Cardiac muscle cell (in vitro differentiated cells and primary cell): Measurements from ENCODE around the gene SIPA1. TPM values are rescaled to one million over a fixed set of nuclear protein-coding genes. Genes with fewer than 3 reads are reported as not detected.
A peak's percentile ranks its signal among the peaks of the same experiment; 100 is the strongest.
"Not testable (repeated sequence)": the region's sequence is repeated elsewhere in the genome, so short reads cannot be mapped to it uniquely, and the experiment has no call there.

Experiments used
- DNase-seq, 2 donors: peaks; one replicate each; pipeline versions ENCODE4 v3.0.0 to v3.0.0-alpha.2; 2010 to 2017; ENCODE audit warnings: low read depth in 1 of 2, low spot score in 1 of 2
- H3K27ac ChIP-seq: fragments of 200-600 bp; sonication (generic); 2 replicates; pipeline ENCODE4 v1.5.1; 2016
- H3K27me3 ChIP-seq: fragments of 200-600 bp; sonication (generic); 2 replicates; pipeline ENCODE4 v1.6.0; 2016; ENCODE audit warnings: control low read depth
- H3K36me3 ChIP-seq: fragments of 200-600 bp; sonication (generic); 2 replicates; pipeline ENCODE4 v1.5.1; 2016; ENCODE audit warnings: control low read depth
- H3K4me1 ChIP-seq: fragments of 200-600 bp; sonication (generic); 2 replicates; pipeline ENCODE4 v1.8.1; 2017; ENCODE audit warnings: low read depth, mild to moderate bottlenecking, mixed run types
- H3K4me3 ChIP-seq: fragments of 200-600 bp; sonication (generic); 2 replicates; pipeline ENCODE4 v1.5.1; 2016; ENCODE audit warnings: mild to moderate bottlenecking
- H3K9me3 ChIP-seq: fragments of 200-600 bp; sonication (generic); 2 replicates; pipeline ENCODE4 v1.5.1; 2017; ENCODE audit warnings: low read depth, mild to moderate bottlenecking, control low read depth
- polyA plus RNA-seq: library from polyadenylated mRNA; unstranded; fragments of >200 nt; fragmentation: Nextera tagmentation; extraction: Ambion mirVana; gene quantifications from 2 replicates; pipeline ENCODE4 v1.2.1, GENCODE V29; 2016
- total RNA-seq: library from RNA; depleted of rRNA; stranded (reverse); fragments of >200 nt; gene quantifications from 2 replicates; pipeline ENCODE4 v1.2.3, GENCODE V29; 2016
- TF ChIP-seq, protein P1 (sequence below): IDR thresholded peaks from 2 replicates; pipeline ENCODE4 v1.5.1; 2012; ENCODE audit warnings: low read depth, mild to moderate bottlenecking, low read length

SIPA1 gene
- total and polyA plus RNA-seq, 2 experiments from 2014 or later = 21.6 to 25.9 TPM

GRCh38 chr11:65685981-65686380 lies 48.1 kb downstream of the SIPA1 start:
- Histone ChIP-seq H3K9me3 (no peaks in the 10 kb centered on the region), H3K4me1 (no peaks in the 10 kb centered on the region), H3K27ac (no peak overlapping the region), H3K36me3 (no peaks in the 10 kb centered on the region), H3K4me3 (no peak overlapping the region), H3K27me3 (no peaks in the 10 kb centered on the region)
- peak; percentile 49 to 60 for DNase-seq
- TF ChIP-seq, protein P1, sequence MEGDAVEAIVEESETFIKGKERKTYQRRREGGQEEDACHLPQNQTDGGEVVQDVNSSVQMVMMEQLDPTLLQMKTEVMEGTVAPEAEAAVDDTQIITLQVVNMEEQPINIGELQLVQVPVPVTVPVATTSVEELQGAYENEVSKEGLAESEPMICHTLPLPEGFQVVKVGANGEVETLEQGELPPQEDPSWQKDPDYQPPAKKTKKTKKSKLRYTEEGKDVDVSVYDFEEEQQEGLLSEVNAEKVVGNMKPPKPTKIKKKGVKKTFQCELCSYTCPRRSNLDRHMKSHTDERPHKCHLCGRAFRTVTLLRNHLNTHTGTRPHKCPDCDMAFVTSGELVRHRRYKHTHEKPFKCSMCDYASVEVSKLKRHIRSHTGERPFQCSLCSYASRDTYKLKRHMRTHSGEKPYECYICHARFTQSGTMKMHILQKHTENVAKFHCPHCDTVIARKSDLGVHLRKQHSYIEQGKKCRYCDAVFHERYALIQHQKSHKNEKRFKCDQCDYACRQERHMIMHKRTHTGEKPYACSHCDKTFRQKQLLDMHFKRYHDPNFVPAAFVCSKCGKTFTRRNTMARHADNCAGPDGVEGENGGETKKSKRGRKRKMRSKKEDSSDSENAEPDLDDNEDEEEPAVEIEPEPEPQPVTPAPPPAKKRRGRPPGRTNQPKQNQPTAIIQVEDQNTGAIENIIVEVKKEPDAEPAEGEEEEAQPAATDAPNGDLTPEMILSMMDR = no peak

GRCh38 chr11:65691847-65692246 lies 53.9 kb downstream of the SIPA1 start:
- not testable (repeated sequence) for H3K4me1 ChIP-seq, DNase-seq, H3K9me3 ChIP-seq, H3K27me3 ChIP-seq, H3K36me3 ChIP-seq, H3K27ac ChIP-seq, H3K4me3 ChIP-seq

- Histone ChIP-seq H3K27ac (no peak overlapping the region), H3K27me3 (no peaks in the 10 kb centered on the region), H3K9me3 (no peaks in the 10 kb centered on the region), H3K4me1 (no peaks in the 10 kb centered on the region), H3K36me3 (no peaks in the 10 kb centered on the region), H3K4me3 (no peak overlapping the region)
- no peak for DNase-seq
- TF ChIP-seq, protein P1 = no peak
Measured at GRCh38 chr11:65692367-65692766, 54.5 kb downstream of the SIPA1 start.

DNA sequence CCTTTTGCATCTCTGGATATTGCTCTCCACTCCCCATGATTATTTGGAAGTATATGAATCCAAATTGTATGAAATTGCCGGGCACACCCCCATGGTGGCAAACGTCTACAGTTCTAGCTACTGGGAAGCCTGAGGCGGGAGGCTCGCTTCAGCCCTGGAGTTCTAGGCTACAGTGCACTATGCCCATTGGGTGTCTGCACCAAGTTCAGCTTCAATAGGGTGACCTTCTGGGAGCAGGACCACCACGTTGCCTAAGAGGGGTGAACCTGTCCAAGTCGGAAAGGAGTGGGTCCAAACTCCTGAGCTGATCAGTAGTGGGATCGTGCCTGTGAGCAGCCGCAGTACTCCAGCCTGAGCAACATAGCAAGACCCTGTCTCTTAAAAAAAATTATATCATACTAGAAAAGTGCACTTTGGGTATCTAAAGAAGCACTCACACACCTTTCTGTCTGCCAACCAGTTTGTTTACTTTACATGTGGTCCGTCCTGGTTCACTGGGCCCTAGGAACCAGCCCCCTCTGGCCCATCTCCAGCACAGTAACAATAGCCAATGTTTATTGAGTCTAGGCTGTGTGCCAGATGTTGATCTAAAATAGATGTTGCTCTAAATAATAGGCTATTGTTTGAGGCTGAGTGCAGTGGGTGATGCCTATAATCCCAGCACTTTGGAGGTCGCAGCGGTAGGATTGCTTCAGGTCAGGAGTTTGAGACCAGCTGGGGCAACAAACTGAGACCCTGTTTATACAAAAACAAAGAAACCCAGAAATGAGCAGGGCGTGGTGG lies 57.7 kb downstream of the SIPA1 start:
- peak in 1 of 2 donors; percentile 58 for DNase-seq
- no peaks in the 10 kb centered on the region for H3K36me3 ChIP-seq
- no peaks in the 10 kb centered on the region for H3K27me3 ChIP-seq
- TF ChIP-seq, protein P1 = no peak
- no peaks in the 10 kb centered on the region for H3K9me3 ChIP-seq
- H3K4me1 ChIP-seq = no peaks in the 10 kb centered on the region
- no peak overlapping the region for H3K27ac ChIP-seq
- H3K4me3 ChIP-seq = no peak overlapping the region

DNA sequence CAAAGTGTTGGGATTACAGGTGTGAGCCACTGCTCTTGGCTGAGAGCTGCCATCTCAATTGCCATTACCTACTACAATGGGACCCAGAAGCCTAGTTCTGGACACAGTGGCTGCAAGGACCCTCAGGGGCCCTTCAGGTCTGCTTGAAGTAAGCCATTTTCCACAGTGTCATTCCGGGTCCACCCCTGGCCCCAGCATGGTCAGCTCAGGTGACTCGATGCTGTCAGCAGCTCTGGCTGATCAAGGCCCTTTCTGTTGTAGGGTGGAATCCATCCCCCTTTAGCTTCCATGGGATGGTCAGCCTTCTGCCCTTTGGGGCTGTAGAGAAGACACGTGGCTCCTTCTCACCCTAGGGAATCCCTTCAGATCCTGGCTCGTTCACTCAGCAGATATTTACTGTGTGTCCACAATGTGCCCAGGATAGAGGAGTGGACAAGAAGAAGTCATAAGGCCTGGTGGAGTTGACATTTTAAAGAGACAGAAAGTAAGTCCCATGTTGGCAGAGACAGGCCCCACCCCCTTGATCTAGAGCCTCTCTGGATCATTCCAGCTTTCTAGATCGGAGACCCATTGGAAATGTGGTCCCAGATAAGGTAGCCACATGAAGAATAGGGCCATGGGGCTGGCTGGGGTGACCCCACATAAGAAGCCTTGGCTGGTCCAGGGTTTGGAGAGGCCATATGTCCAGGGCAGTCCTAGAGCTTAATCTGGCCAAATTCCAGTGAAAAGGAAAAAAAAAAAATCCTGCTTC lies 59.1 kb downstream of the SIPA1 start:
- H3K9me3 ChIP-seq = no peaks in the 10 kb centered on the region
- no peaks in the 10 kb centered on the region for H3K4me1 ChIP-seq
- TF ChIP-seq, protein P1 = no peak

DNA sequence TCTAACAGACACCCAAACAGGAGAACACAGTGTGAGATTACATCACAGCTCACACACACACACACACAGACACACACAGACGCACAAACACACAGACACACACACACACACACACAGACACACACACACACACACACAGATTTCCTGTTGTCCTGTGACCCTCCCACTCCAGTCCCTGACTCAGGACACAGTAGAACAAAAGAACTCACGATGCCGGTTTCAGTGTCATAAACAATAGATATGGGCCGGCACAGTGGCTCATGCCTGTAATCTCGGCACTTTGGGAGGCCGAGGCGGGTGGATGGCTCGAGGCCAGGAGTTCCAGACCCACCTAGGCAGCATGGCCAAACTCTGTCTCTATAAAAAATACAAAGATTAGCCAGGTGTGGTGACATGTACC lies 60.3 kb downstream of the SIPA1 start:
- peaks cover 4% of the 10 kb centered on the region for H3K27me3 ChIP-seq
- no peaks in the 10 kb centered on the region for H3K4me1 ChIP-seq
- H3K27ac ChIP-seq = no peak overlapping the region
- H3K9me3 ChIP-seq = no peaks in the 10 kb centered on the region
- no peak overlapping the region for H3K4me3 ChIP-seq
- DNase-seq = peak in 1 of 2 donors; percentile 42
- H3K36me3 ChIP-seq = no peaks in the 10 kb centered on the region
- TF ChIP-seq, protein P1 = no peak

More for the DNA sequence above, 59.1 kb downstream of the SIPA1 start:
- Histone ChIP-seq H3K27me3 (no peaks in the 10 kb centered on the region), H3K36me3 (no peaks in the 10 kb centered on the region), H3K4me3 (no peak overlapping the region), H3K27ac (no peak overlapping the region)
- DNase-seq = no peak
